Mesendoderm (in vitro differentiated cells): Measurements from ENCODE around the gene PKP2.
A peak's percentile ranks its signal among the peaks of the same experiment; 100 is the strongest.
"Not testable (repeated sequence)": the region's sequence is repeated elsewhere in the genome, so short reads cannot be mapped to it uniquely, and the experiment has no call there.

ENCODE experiments used
- DNase-seq: peaks from one replicate; pipeline ENCODE4 v3.0.0; 2013
- H2AK5ac ChIP-seq: 2 replicates; pipeline ENCODE4 v1.6.1; 2013; ENCODE audit warnings: low read length, inconsistent platforms
- H2BK120ac ChIP-seq: 2 replicates; pipeline ENCODE4 v1.6.1; 2013; ENCODE audit warnings: low read depth, mild to moderate bottlenecking, low read length, moderate library complexity, mixed read lengths
- H2BK15ac ChIP-seq: replicated peaks from 2 replicates; pipeline ENCODE4 v1.6.1; 2013; ENCODE audit warnings: low read depth, mild to moderate bottlenecking, moderate library complexity
- H2BK5ac ChIP-seq: 2 replicates; pipeline ENCODE4 v1.6.1; 2013; ENCODE audit warnings: low read length, inconsistent platforms
- H3K18ac ChIP-seq: 2 replicates; pipeline ENCODE4 v1.6.1; 2013; ENCODE audit warnings: mild to moderate bottlenecking, low read length, mixed read lengths
- H3K23ac ChIP-seq: one replicate; pipeline ENCODE4 v1.6.1; 2013; ENCODE audit warnings: low read length
- H3K27ac ChIP-seq: 2 replicates; pipeline ENCODE4 v1.5.1; 2013; ENCODE audit warnings: low read depth, mild to moderate bottlenecking, inconsistent platforms, low read length, moderate library complexity
- H3K27me3 ChIP-seq: 2 replicates; pipeline ENCODE4 v1.6.1; 2013; ENCODE audit warnings: low read length, control low read depth, mild to moderate bottlenecking, inconsistent platforms; ENCODE audit not compliant: insufficient read depth, poor library complexity
- H3K36me3 ChIP-seq: 2 replicates; pipeline ENCODE4 v1.6.1; 2013; ENCODE audit warnings: low read length, inconsistent platforms; ENCODE audit not compliant: control insufficient read depth, insufficient read depth
- H3K4ac ChIP-seq: one replicate; pipeline ENCODE4 v1.6.1; 2013; ENCODE audit warnings: low read depth, mild to moderate bottlenecking, low read length, moderate library complexity
- H3K4me1 ChIP-seq: 2 replicates; pipeline ENCODE4 v1.6.1; 2013; ENCODE audit warnings: low read depth, low read length, inconsistent platforms; ENCODE audit not compliant: control insufficient read depth
- H3K4me2 ChIP-seq: 2 replicates; pipeline ENCODE4 v1.6.1; 2013; ENCODE audit warnings: low read length
- H3K4me3 ChIP-seq: 2 replicates; pipeline ENCODE4 v1.5.1; 2013; ENCODE audit warnings: mild to moderate bottlenecking, low read length
- H3K56ac ChIP-seq: one replicate; pipeline ENCODE4 v1.6.1; 2013; ENCODE audit warnings: low read length
- H3K79me1 ChIP-seq: 2 replicates; pipeline ENCODE4 v1.6.1; 2013; ENCODE audit warnings: low read length, inconsistent platforms
- H3K79me2 ChIP-seq: 2 replicates; pipeline ENCODE4 v1.6.1; 2013; ENCODE audit warnings: mild to moderate bottlenecking, low read length; ENCODE audit not compliant: control insufficient read depth, insufficient read depth
- H3K9ac ChIP-seq: 2 replicates; pipeline ENCODE4 v1.6.1; 2013; ENCODE audit warnings: low read length, inconsistent platforms
- H4K5ac ChIP-seq: one replicate; pipeline ENCODE4 v1.6.1; 2013; ENCODE audit warnings: low read length
- H4K8ac ChIP-seq: one replicate; pipeline ENCODE4 v1.6.1; 2013; ENCODE audit warnings: low read depth, mild to moderate bottlenecking, control low read depth, low read length, moderate library complexity
- WGBS: extraction: QIAGEN DNeasy Blood & Tissue Kit; methylation state at CpG from one replicate; pipeline ENCODE4 v1.1.7; 2013; ENCODE audit warnings: low lambda C conversion rate, missing lambda C conversion rate; ENCODE audit not compliant: insufficient coverage; ENCODE audit errors: extremely low coverage; 5-methylcytosine and 5-hydroxymethylcytosine counted together

PKP2 gene

GRCh38 chr12:32870716-32871115 lies 25.9 kb downstream of the PKP2 start:
- H3K56ac ChIP-seq, result no peak overlapping the region
- no peak overlapping the region for H3K23ac ChIP-seq
- H4K5ac ChIP-seq, result no peak overlapping the region
- no peak overlapping the region for H3K4me2 ChIP-seq
- no peaks in the 10 kb centered on the region for H3K79me2 ChIP-seq
- H3K9ac ChIP-seq, result no peak overlapping the region
- no peaks in the 10 kb centered on the region for H3K36me3 ChIP-seq
- H3K79me1 ChIP-seq, result no peaks in the 10 kb centered on the region
- H2BK15ac ChIP-seq, result no peak overlapping the region
- H3K4ac ChIP-seq, result no peak overlapping the region
- H3K4me1 ChIP-seq, result no peaks in the 10 kb centered on the region
- no peak overlapping the region for H2BK5ac ChIP-seq
- no peak overlapping the region for H3K4me3 ChIP-seq
- no peak overlapping the region for H2AK5ac ChIP-seq
- H3K27me3 ChIP-seq, result no peaks in the 10 kb centered on the region
- H3K27ac ChIP-seq, result no peak overlapping the region
- no peak overlapping the region for H3K18ac ChIP-seq
- no peak for DNase-seq
- WGBS, result 100% methylated on average over 1 of the region's 3 CpGs
- H4K8ac ChIP-seq, result no peak overlapping the region
- H2BK120ac ChIP-seq, result no peak overlapping the region

- no peak overlapping the region for H3K9ac ChIP-seq
- H3K27ac ChIP-seq, result no peak overlapping the region
- no peak overlapping the region for H3K23ac ChIP-seq
- no peak overlapping the region for H4K5ac ChIP-seq
- no peak overlapping the region for H2BK15ac ChIP-seq
- no peak overlapping the region for H2BK5ac ChIP-seq
- H3K4me3 ChIP-seq, result no peak overlapping the region
- H3K18ac ChIP-seq, result no peak overlapping the region
- H3K79me2 ChIP-seq, result no peaks in the 10 kb centered on the region
- H4K8ac ChIP-seq, result no peak overlapping the region
- no peaks in the 10 kb centered on the region for H3K79me1 ChIP-seq
- no peak overlapping the region for H3K56ac ChIP-seq
- no peak overlapping the region for H2AK5ac ChIP-seq
- WGBS, result no CpG with 5 or more reads among the region's 8 CpGs
- H2BK120ac ChIP-seq, result no peak overlapping the region
- H3K4me1 ChIP-seq, result no peaks in the 10 kb centered on the region
- DNase-seq, result peak; percentile 60
- no peaks in the 10 kb centered on the region for H3K36me3 ChIP-seq
- no peak overlapping the region for H3K4ac ChIP-seq
- H3K27me3 ChIP-seq, result no peaks in the 10 kb centered on the region
- no peak overlapping the region for H3K4me2 ChIP-seq
These were observed 27.7 kb downstream of the PKP2 start for GRCh38 chr12:32868885-32869284.

GRCh38 chr12:32864731-32865130 lies 31.8 kb downstream of the PKP2 start:
- no peak for DNase-seq
- no peaks in the 10 kb centered on the region for H3K36me3 ChIP-seq
- no CpG with 5 or more reads among the region's 2 CpGs for WGBS

GRCh38 chr12:32863128-32863527 lies 33.4 kb downstream of the PKP2 start:
- no peaks in the 10 kb centered on the region for H3K27me3 ChIP-seq
- no peak overlapping the region for H3K4me2 ChIP-seq
- no peak overlapping the region for H2BK120ac ChIP-seq
- H3K79me1 ChIP-seq, result no peaks in the 10 kb centered on the region
- H2BK5ac ChIP-seq, result no peak overlapping the region
- H3K4ac ChIP-seq, result no peak overlapping the region
- H3K36me3 ChIP-seq, result no peaks in the 10 kb centered on the region
- no peaks in the 10 kb centered on the region for H3K79me2 ChIP-seq
- no peak overlapping the region for H4K8ac ChIP-seq
- no peak overlapping the region for H3K4me3 ChIP-seq
- H3K9ac ChIP-seq, result no peak overlapping the region
- no peak overlapping the region for H2BK15ac ChIP-seq
- H3K18ac ChIP-seq, result no peak overlapping the region
- H3K4me1 ChIP-seq, result no peaks in the 10 kb centered on the region
- DNase-seq, result no peak
- H3K27ac ChIP-seq, result no peak overlapping the region
- H4K5ac ChIP-seq, result no peak overlapping the region
- no peak overlapping the region for H3K23ac ChIP-seq
- H2AK5ac ChIP-seq, result no peak overlapping the region
- WGBS, result no CpG with 5 or more reads among the region's 7 CpGs
- H3K56ac ChIP-seq, result no peak overlapping the region

More at GRCh38 chr12:32864731-32865130, 31.8 kb downstream of the PKP2 start:
- H2BK120ac ChIP-seq, result no peak overlapping the region
- no peak overlapping the region for H4K8ac ChIP-seq
- no peak overlapping the region for H3K4me3 ChIP-seq
- H2BK5ac ChIP-seq, result no peak overlapping the region
- H3K27ac ChIP-seq, result no peak overlapping the region
- H3K4ac ChIP-seq, result no peak overlapping the region
- no peak overlapping the region for H3K23ac ChIP-seq
- no peaks in the 10 kb centered on the region for H3K79me1 ChIP-seq
- H4K5ac ChIP-seq, result no peak overlapping the region
- H3K27me3 ChIP-seq, result no peaks in the 10 kb centered on the region
- no peak overlapping the region for H3K18ac ChIP-seq
- no peaks in the 10 kb centered on the region for H3K4me1 ChIP-seq
- H3K56ac ChIP-seq, result no peak overlapping the region
- H2BK15ac ChIP-seq, result no peak overlapping the region
- H2AK5ac ChIP-seq, result no peak overlapping the region
- no peak overlapping the region for H3K4me2 ChIP-seq
- no peaks in the 10 kb centered on the region for H3K79me2 ChIP-seq
- no peak overlapping the region for H3K9ac ChIP-seq

GRCh38 chr12:32861658-32862057 lies 34.9 kb downstream of the PKP2 start:
- H3K79me2 ChIP-seq, H3K23ac ChIP-seq, H3K27me3 ChIP-seq, H2BK5ac ChIP-seq, H3K18ac ChIP-seq, H2AK5ac ChIP-seq, H4K8ac ChIP-seq, H3K4me1 ChIP-seq, H4K5ac ChIP-seq, H3K56ac ChIP-seq, H3K4me2 ChIP-seq, H3K36me3 ChIP-seq, H2BK15ac ChIP-seq, H3K9ac ChIP-seq, H2BK120ac ChIP-seq, H3K79me1 ChIP-seq, H3K27ac ChIP-seq, H3K4me3 ChIP-seq, H3K4ac ChIP-seq: not testable (repeated sequence)
- peak; percentile 52 for DNase-seq
- no CpG with 5 or more reads among the region's 2 CpGs for WGBS

GRCh38 chr12:32860192-32860591 lies 36.4 kb downstream of the PKP2 start:
- H3K79me1 ChIP-seq, result no peaks in the 10 kb centered on the region
- no peak overlapping the region for H3K4me3 ChIP-seq
- H3K4me1 ChIP-seq, result no peaks in the 10 kb centered on the region
- no peak overlapping the region for H3K56ac ChIP-seq
- H3K23ac ChIP-seq, result no peak overlapping the region
- H2AK5ac ChIP-seq, result no peak overlapping the region
- no peak overlapping the region for H3K4ac ChIP-seq
- H2BK5ac ChIP-seq, result no peak overlapping the region
- H4K8ac ChIP-seq, result no peak overlapping the region
- no peak overlapping the region for H2BK120ac ChIP-seq
- no peak overlapping the region for H4K5ac ChIP-seq
- no peaks in the 10 kb centered on the region for H3K27me3 ChIP-seq
- H3K36me3 ChIP-seq, result no peaks in the 10 kb centered on the region
- H2BK15ac ChIP-seq, result no peak overlapping the region
- peak; percentile 80 for DNase-seq
- H3K79me2 ChIP-seq, result no peaks in the 10 kb centered on the region
- no peak overlapping the region for H3K9ac ChIP-seq
- H3K18ac ChIP-seq, result peak overlapping the region; percentile 51
- H3K4me2 ChIP-seq, result no peak overlapping the region
- H3K27ac ChIP-seq, result no peak overlapping the region
